Activated CD4-positive, alpha-beta T cell treated with anti-CD3 and anti-CD28 coated beads, Interleukin-2, amount 10 ng/mL, durations not matched to agents 7 days and 5 days (primary cell): ENCODE measurements around the gene POLE. TPM values are rescaled to one million over a fixed set of nuclear protein-coding genes. Genes with fewer than 3 reads are reported as not detected.
A peak's percentile ranks its signal among the peaks of the same experiment; 100 is the strongest.
"Not testable (repeated sequence)": the region's sequence is repeated elsewhere in the genome, so short reads cannot be mapped to it uniquely, and the experiment has no call there.

Source experiments
- CTCF ChIA-PET: fragments of 350-600 bp; sonication (Branson Sonifier 250); formaldehyde crosslinking; loops from one replicate; lab custom pipeline; 2021; ENCODE audit warnings: antibody characterized with exemption; lab: Charles Lee
- POLR2A ChIA-PET: fragments of 350-600 bp; sonication (Branson Sonifier 250); formaldehyde crosslinking; loops from one replicate; lab custom pipeline; 2021; ENCODE audit warnings: antibody characterized with exemption; lab: Charles Lee
- DNase-seq: peaks from one replicate; pipeline ENCODE4 v3.0.0-alpha.2; 2020
- H3K27ac Mint-ChIP-seq: one replicate; pipeline ENCODE4 v1.8.0; 2021; ENCODE audit warnings: mild to moderate bottlenecking, moderate library complexity, mixed read lengths
- H3K27me3 Mint-ChIP-seq: one replicate; pipeline ENCODE4 v1.8.0; 2021; ENCODE audit warnings: mixed read lengths
- H3K36me3 Mint-ChIP-seq: one replicate; pipeline ENCODE4 v1.8.0; 2021; ENCODE audit warnings: low read depth, mixed read lengths
- H3K4me1 Mint-ChIP-seq: one replicate; pipeline ENCODE4 v1.8.0; 2021; ENCODE audit warnings: mixed read lengths
- H3K4me3 Mint-ChIP-seq: one replicate; pipeline ENCODE4 v1.8.0; 2021; ENCODE audit warnings: mild to moderate bottlenecking, moderate library complexity, mixed read lengths
- H3K9me3 Mint-ChIP-seq: one replicate; pipeline ENCODE4 v1.8.0; 2021; ENCODE audit warnings: mixed read lengths
- total RNA-seq, 2 experiments: library from RNA; stranded (reverse); gene quantifications; one replicate each; pipeline ENCODE4 v1.2.3, GENCODE V29; 2021

POLE gene
- total RNA-seq, 2 experiments from 2014 or later, result 167 to 176 TPM

- CTCF ChIA-PET, result interaction anchor here (0.8 kb wide), 1 partner anchor 30 kb away, joined by 3 read pairs; no protein-coding TSS in a partner anchor
Measured at GRCh38 chr12:132694888-132695287, 7.7 kb upstream of the POLE start.

GRCh38 chr12:132692030-132692429 is 4.9 kb upstream of the POLE start:
- H3K36me3 Mint-ChIP-seq, result peaks cover 29% of the 10 kb centered on the region
- CTCF ChIA-PET, result interaction anchor here (1.1 to 1.4 kb wide), 4 partner anchors 10 to 213 kb away, joined by 3 to 5 read pairs (median 4); no protein-coding TSS in a partner anchor
- H3K4me1 Mint-ChIP-seq, POLR2A ChIA-PET, H3K9me3 Mint-ChIP-seq, DNase-seq, H3K27ac Mint-ChIP-seq, H3K4me3 Mint-ChIP-seq, H3K27me3 Mint-ChIP-seq: not testable (repeated sequence)

More at GRCh38 chr12:132694888-132695287, 7.7 kb upstream of the POLE start:
- H3K36me3 Mint-ChIP-seq, result peaks cover 41% of the 10 kb centered on the region
- H3K27me3 Mint-ChIP-seq, H3K4me3 Mint-ChIP-seq, H3K27ac Mint-ChIP-seq, H3K9me3 Mint-ChIP-seq, H3K4me1 Mint-ChIP-seq, DNase-seq: not testable (repeated sequence)
- POLR2A ChIA-PET, result interaction anchor here (0.7 kb wide), 1 partner anchor 11 kb away, joined by 7 read pairs; no protein-coding TSS in a partner anchor

- H3K4me1 Mint-ChIP-seq, result peaks cover 17% of the 10 kb centered on the region
- peaks cover 3% of the 10 kb centered on the region for H3K9me3 Mint-ChIP-seq
- H3K36me3 Mint-ChIP-seq, result peaks cover 31% of the 10 kb centered on the region
- ChIA-PET POLR2A (no interaction called here), CTCF (no interaction called here)
- no peaks in the 10 kb centered on the region for H3K27me3 Mint-ChIP-seq
- H3K27ac Mint-ChIP-seq, result no peak overlapping the region
- no peak for DNase-seq
- no peak overlapping the region for H3K4me3 Mint-ChIP-seq
Measured at GRCh38 chr12:132690112-132690511, 3.0 kb upstream of the POLE start.

GRCh38 chr12:132689227-132689626 is 2.1 kb upstream of the POLE start:
- CTCF ChIA-PET, result no interaction called here
- H3K4me3 Mint-ChIP-seq, result peak overlapping the region; percentile 69
- H3K27ac Mint-ChIP-seq, result peak overlapping the region; percentile 39
- peaks cover 33% of the 10 kb centered on the region for H3K36me3 Mint-ChIP-seq
- POLR2A ChIA-PET, result no interaction called here
- no peaks in the 10 kb centered on the region for H3K27me3 Mint-ChIP-seq
- peaks cover 20% of the 10 kb centered on the region for H3K4me1 Mint-ChIP-seq
- no peak for DNase-seq
- peaks cover 3% of the 10 kb centered on the region for H3K9me3 Mint-ChIP-seq

GRCh38 chr12:132686825-132687210 is 324 bp downstream of the POLE start:
- Mint-ChIP-seq H3K36me3 (peaks cover 41% of the 10 kb centered on the region), H3K9me3 (peaks cover 3% of the 10 kb centered on the region), H3K27me3 (no peaks in the 10 kb centered on the region), H3K4me3 (peak overlapping the region; percentile 81), H3K27ac (peak overlapping the region; percentile 83), H3K4me1 (peaks cover 28% of the 10 kb centered on the region)
- ChIA-PET CTCF (no interaction called here), POLR2A (no interaction called here)
- DNase-seq, result no peak

GRCh38 chr12:132685400-132685799 is 1.7 kb downstream of the POLE start:
- Mint-ChIP-seq H3K4me1 (peaks cover 30% of the 10 kb centered on the region), H3K4me3 (peak overlapping the region; percentile 73), H3K36me3 (peaks cover 37% of the 10 kb centered on the region), H3K27me3 (no peaks in the 10 kb centered on the region), H3K27ac (peak overlapping the region; percentile 69), H3K9me3 (no peaks in the 10 kb centered on the region)
- no peak for DNase-seq
- CTCF ChIA-PET, result interaction anchor here (0.5 to 1.1 kb wide), 3 partner anchors 11 to 199 kb away, joined by 3 to 4 read pairs (median 3); no protein-coding TSS in a partner anchor
- POLR2A ChIA-PET, result no interaction called here

- Mint-ChIP-seq H3K27ac (no peak overlapping the region), H3K9me3 (no peaks in the 10 kb centered on the region), H3K4me3 (no peak overlapping the region), H3K36me3 (peaks cover 65% of the 10 kb centered on the region), H3K4me1 (peaks cover 7% of the 10 kb centered on the region), H3K27me3 (no peaks in the 10 kb centered on the region)
- ChIA-PET POLR2A (no interaction called here), CTCF (interaction anchor here (0.6 kb wide), 1 partner anchor 304 kb away, joined by 3 read pairs; no protein-coding TSS in a partner anchor)
- DNase-seq, result no peak
Measured at GRCh38 chr12:132677492-132677891, 9.7 kb downstream of the POLE start.

- CTCF ChIA-PET, result no interaction called here
- H3K27me3 Mint-ChIP-seq, result no peaks in the 10 kb centered on the region
- POLR2A ChIA-PET, result no interaction called here
- no peak overlapping the region for H3K4me3 Mint-ChIP-seq
- no peak overlapping the region for H3K27ac Mint-ChIP-seq
- DNase-seq, result no peak
- no peaks in the 10 kb centered on the region for H3K9me3 Mint-ChIP-seq
- H3K4me1 Mint-ChIP-seq, result peaks cover 13% of the 10 kb centered on the region
- peaks cover 67% of the 10 kb centered on the region for H3K36me3 Mint-ChIP-seq
Measured at GRCh38 chr12:132675757-132676432, 11.2 kb downstream of the POLE start.

GRCh38 chr12:132674561-132674960 is 12.6 kb downstream of the POLE start:
- ChIA-PET CTCF (interaction anchor here (1.1 kb wide), 1 partner anchor 11 kb away, joined by 3 read pairs; no protein-coding TSS in a partner anchor), POLR2A (no interaction called here)
- no peak overlapping the region for H3K4me3 Mint-ChIP-seq
- no peak for DNase-seq
- H3K9me3 Mint-ChIP-seq, result no peaks in the 10 kb centered on the region
- no peaks in the 10 kb centered on the region for H3K27me3 Mint-ChIP-seq
- peaks cover 64% of the 10 kb centered on the region for H3K36me3 Mint-ChIP-seq
- H3K27ac Mint-ChIP-seq, result no peak overlapping the region
- H3K4me1 Mint-ChIP-seq, result peaks cover 10% of the 10 kb centered on the region

GRCh38 chr12:132673288-132674179 is 13.6 kb downstream of the POLE start:
- Mint-ChIP-seq H3K36me3 (peaks cover 65% of the 10 kb centered on the region), H3K9me3 (no peaks in the 10 kb centered on the region), H3K27me3 (no peaks in the 10 kb centered on the region), H3K27ac (no peak overlapping the region), H3K4me1 (peaks cover 10% of the 10 kb centered on the region), H3K4me3 (no peak overlapping the region)
- DNase-seq, result no peak
- ChIA-PET POLR2A (no interaction called here), CTCF (no interaction called here)

GRCh38 chr12:132672678-132673077 is 14.5 kb downstream of the POLE start:
- Mint-ChIP-seq H3K27ac (no peak overlapping the region), H3K36me3 (peaks cover 65% of the 10 kb centered on the region), H3K4me3 (no peak overlapping the region), H3K9me3 (no peaks in the 10 kb centered on the region), H3K27me3 (no peaks in the 10 kb centered on the region), H3K4me1 (peaks cover 10% of the 10 kb centered on the region)
- no peak for DNase-seq
- CTCF ChIA-PET, result no interaction called here
- POLR2A ChIA-PET, result no interaction called here

- no peak overlapping the region for H3K4me3 Mint-ChIP-seq
- peaks cover 64% of the 10 kb centered on the region for H3K36me3 Mint-ChIP-seq
- ChIA-PET CTCF (no interaction called here), POLR2A (no interaction called here)
- peak overlapping the region; percentile 73 for H3K27ac Mint-ChIP-seq
- H3K4me1 Mint-ChIP-seq, result peaks cover 10% of the 10 kb centered on the region
- no peaks in the 10 kb centered on the region for H3K27me3 Mint-ChIP-seq
- peak; percentile 45 for DNase-seq
- H3K9me3 Mint-ChIP-seq, result no peaks in the 10 kb centered on the region
Measured at GRCh38 chr12:132672116-132672515, 15.0 kb downstream of the POLE start.
